ENCODE measurements around the gene KIR3DL2. TPM values are rescaled to one million over a fixed set of nuclear protein-coding genes. Genes with fewer than 3 reads are reported as not detected.

KIR3DL2 gene
- total RNA-seq, 1 experiment from 2014 or later = not detected

- no peaks in the 10 kb centered on the region for H3K9me2 ChIP-seq (ENCODE audit: insufficient read depth)
- 0 out of 2 replicates have a peak, but pooled peaks cover 3% of the 10 kb centered on the region for H4K20me1 ChIP-seq (ENCODE audit: insufficient read depth)
- no peak overlapping the region for H3K4me2 ChIP-seq
- no peaks in the 10 kb centered on the region for H3K9me3 ChIP-seq (ENCODE audit: insufficient read depth, low read depth)
- ChIA-PET POLR2A (ENCODE audit: unreplicated experiment) (no interaction called here), CTCF (interaction anchor here (1.0 kb wide), 1 partner anchor 384 kb away, joined by 4 read pairs; no protein-coding TSS in a partner anchor)
- H3K27ac ChIP-seq = no peak overlapping the region
- no peaks in the 10 kb centered on the region for H3K4me1 ChIP-seq (replicated peaks; ENCODE audit: insufficient read depth)
- no peaks in the 10 kb centered on the region for H3K79me2 ChIP-seq (ENCODE audit: low read depth)
- intact Hi-C loops (cut with micrococcal nuclease; ENCODE audit: unreplicated experiment) = no loop called here
- TF ChIP-seq EZH2 (IDR thresholded peaks at IDR 0.05; ENCODE audit: low read depth) = no peak
- no peak for TF ChIP-seq CTCF (conservative IDR thresholded peaks at IDR 0.05)
- no peaks in the 10 kb centered on the region for H3K36me3 ChIP-seq (ENCODE audit: low read depth)
- peaks cover 90% of the 10 kb centered on the region for H3K27me3 ChIP-seq (ENCODE audit: insufficient read depth, low read depth)
- no peak for DNase-seq
- BruUV-seq (replicated peaks) = no TSS peak
- no peak overlapping the region for H2AFZ ChIP-seq
- no peak overlapping the region for H3K4me3 ChIP-seq
- H3F3A ChIP-seq (ENCODE audit: insufficient read depth, low read depth) = no peaks in the 10 kb centered on the region
Measured at GRCh38 chr19:54875506-54875905, 25.3 kb downstream of the KIR3DL2 start.

GRCh38 chr19:54877471-54877870 is 27.2 kb downstream of the KIR3DL2 start:
- TF ChIP-seq CTCF (conservative IDR thresholded peaks at IDR 0.05) (no peak), EZH2 (IDR thresholded peaks at IDR 0.05; ENCODE audit: low read depth) (no peak)
- Histone ChIP-seq H4K20me1 (ENCODE audit: insufficient read depth) (peaks cover 3% of the 10 kb centered on the region; the same call in 1 of the 2 replicates), H3K9me2 (ENCODE audit: insufficient read depth) (no peaks in the 10 kb centered on the region), H3K4me3 (no peak overlapping the region), H2AFZ (no peak overlapping the region), H3K9me3 (ENCODE audit: insufficient read depth, low read depth) (no peaks in the 10 kb centered on the region), H3K27ac (no peak overlapping the region), H3K36me3 (ENCODE audit: low read depth) (no peaks in the 10 kb centered on the region), H3K4me2 (no peak overlapping the region), H3K4me1 (replicated peaks; ENCODE audit: insufficient read depth) (no peaks in the 10 kb centered on the region), H3K27me3 (ENCODE audit: insufficient read depth, low read depth) (peaks cover 80% of the 10 kb centered on the region), H3F3A (ENCODE audit: insufficient read depth, low read depth) (no peaks in the 10 kb centered on the region), H3K79me2 (ENCODE audit: low read depth) (no peaks in the 10 kb centered on the region)
- no TSS peak for BruUV-seq (replicated peaks)
- intact Hi-C loops (cut with micrococcal nuclease; ENCODE audit: unreplicated experiment) = no loop called here
- ChIA-PET POLR2A (ENCODE audit: unreplicated experiment) (no interaction called here), CTCF (no interaction called here)
- DNase-seq = no peak

GRCh38 chr19:54881884-54882283 is 31.6 kb downstream of the KIR3DL2 start:
- Histone ChIP-seq H3K4me2 (no peak overlapping the region), H3K4me1 (replicated peaks; ENCODE audit: insufficient read depth) (no peaks in the 10 kb centered on the region), H3K9me2 (ENCODE audit: insufficient read depth) (no peaks in the 10 kb centered on the region), H3K27ac (no peak overlapping the region), H4K20me1 (ENCODE audit: insufficient read depth) (no peaks in the 10 kb centered on the region; the same call in 1 of the 2 replicates), H3K79me2 (ENCODE audit: low read depth) (no peaks in the 10 kb centered on the region), H3K27me3 (ENCODE audit: insufficient read depth, low read depth) (peaks cover 40% of the 10 kb centered on the region), H3K9me3 (ENCODE audit: insufficient read depth, low read depth) (no peaks in the 10 kb centered on the region), H2AFZ (no peak overlapping the region), H3F3A (ENCODE audit: insufficient read depth, low read depth) (no peaks in the 10 kb centered on the region), H3K36me3 (ENCODE audit: low read depth) (no peaks in the 10 kb centered on the region), H3K4me3 (no peak overlapping the region)
- ChIA-PET CTCF (interaction anchor here (1.5 kb wide), 1 partner anchor 278 kb away, joined by 10 read pairs; no protein-coding TSS in a partner anchor), POLR2A (ENCODE audit: unreplicated experiment) (no interaction called here)
- TF ChIP-seq EZH2 (IDR thresholded peaks at IDR 0.05; ENCODE audit: low read depth) = no peak
- TF ChIP-seq CTCF (conservative IDR thresholded peaks at IDR 0.05) = no peak
- intact Hi-C loops (cut with micrococcal nuclease; ENCODE audit: unreplicated experiment) = loop anchor here (2.0 to 10.0 kb wide), 4 partner anchors 39 to 751 kb away; no protein-coding TSS in a partner anchor
- DNase-seq = no peak
- BruUV-seq (replicated peaks) = no TSS peak
